ENCODE data around the gene PHACTR2. TPM values are rescaled to one million over a fixed set of nuclear protein-coding genes. Genes with fewer than 3 reads are reported as not detected.
"Not testable (repeated sequence)": the region's sequence is repeated elsewhere in the genome, so short reads cannot be mapped to it uniquely, and the experiment has no call there.

PHACTR2 gene
- total RNA-seq, 2 experiments from 2014 or later, result 30.9 to 43.8 TPM

DNA sequence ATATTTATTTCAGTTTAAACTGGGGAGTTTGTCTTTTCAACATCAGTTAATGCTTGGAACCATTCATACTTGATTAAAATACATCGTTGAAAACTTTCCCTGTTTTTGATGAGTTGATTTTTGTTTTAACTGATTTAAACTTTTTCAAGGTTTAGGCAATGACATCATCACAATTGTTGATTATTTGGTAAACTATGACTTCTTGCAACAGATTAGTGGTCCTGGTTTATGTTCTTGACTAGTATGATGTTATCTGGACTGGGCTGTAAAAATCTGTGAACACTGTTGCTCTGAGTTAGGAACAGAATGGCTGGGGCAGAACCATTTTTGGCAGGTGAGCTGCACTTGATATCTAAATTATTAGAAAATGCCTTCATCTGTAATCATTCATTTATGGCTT lies 186.5 kb downstream of the PHACTR2 start, which contains the start of gene ZC2HC1B:
TSS of gene ZC2HC1B (plus strand) at position 241 of the 400 bp plus-strand sequence. CDS start at position 307, 66 bp downstream.
- DNase-seq, result no peak
- Mint-ChIP-seq H3K9me3 (peaks cover 8% of the 10 kb centered on the region), H3K27me3 (no peaks in the 10 kb centered on the region), H3K36me3 (ENCODE audit: low read depth) (peaks cover 55% of the 10 kb centered on the region), H3K4me3 (no peak within 1 kb of the TSS), H3K4me1 (no peaks in the 10 kb centered on the region), H3K27ac (no peak within 1 kb of the TSS)
- ChIA-PET CTCF (interaction anchor here (1.3 to 1.7 kb wide), 2 partner anchors 21 kb away, joined by 6 read pairs; partner anchors contain the start of gene LTV1), POLR2A (no interaction called here)

DNA sequence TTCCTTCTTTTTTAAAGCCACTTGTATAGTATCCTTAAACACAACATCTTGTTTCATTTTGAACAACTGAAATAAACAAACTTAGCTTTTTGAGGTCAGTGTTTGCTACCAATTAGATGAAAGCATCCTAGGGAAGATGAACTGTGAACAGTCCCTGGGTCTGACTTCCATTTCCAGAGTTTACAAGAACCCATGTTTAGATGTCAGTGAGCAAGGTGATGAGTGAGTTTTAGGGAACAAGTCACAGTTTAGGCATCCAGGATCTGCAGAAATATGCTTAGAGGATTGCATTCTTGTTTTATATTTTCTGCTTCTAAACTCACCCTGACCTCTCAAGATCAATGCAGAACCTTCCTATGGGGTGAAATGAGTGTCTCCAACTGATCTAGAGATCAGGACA lies 189.5 kb downstream of the PHACTR2 start:
- CTCF ChIA-PET, result interaction anchor here (1.0 kb wide), 1 partner anchor 26 kb away, joined by 3 read pairs; no protein-coding TSS in a partner anchor
- POLR2A ChIA-PET, result no interaction called here
- peaks cover under 1% of the 10 kb centered on the region for H3K4me1 Mint-ChIP-seq
- no peaks in the 10 kb centered on the region for H3K27me3 Mint-ChIP-seq
- H3K36me3 Mint-ChIP-seq (ENCODE audit: low read depth), result peaks cover 32% of the 10 kb centered on the region
- no peak for DNase-seq
- no peak overlapping the region for H3K27ac Mint-ChIP-seq
- no peak overlapping the region for H3K4me3 Mint-ChIP-seq
- H3K9me3 Mint-ChIP-seq, result peaks cover 8% of the 10 kb centered on the region

DNA sequence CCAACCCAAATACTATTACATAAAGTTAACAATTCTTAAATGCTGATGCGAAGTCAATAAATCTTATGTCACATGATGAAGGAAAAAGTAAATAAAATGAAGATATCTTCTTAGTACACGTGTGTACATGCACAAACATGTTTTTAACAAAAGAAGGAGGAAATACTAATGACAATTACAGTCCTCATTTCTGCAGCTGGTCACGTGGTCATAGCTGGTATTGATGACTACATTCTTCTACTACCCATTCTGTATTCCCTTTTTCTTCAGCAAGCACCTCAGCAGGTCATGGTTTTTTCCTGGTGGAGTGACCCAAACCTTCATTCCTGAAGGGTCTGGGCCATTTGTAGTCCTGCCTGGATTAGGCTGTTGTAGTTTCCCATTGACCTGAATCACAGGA lies 191.0 kb downstream of the PHACTR2 start:
- H3K27me3 Mint-ChIP-seq, H3K27ac Mint-ChIP-seq, H3K4me3 Mint-ChIP-seq, POLR2A ChIA-PET, DNase-seq: not testable (repeated sequence)
- Mint-ChIP-seq H3K36me3 (ENCODE audit: low read depth) (peaks cover 26% of the 10 kb centered on the region), H3K9me3 (peaks cover 12% of the 10 kb centered on the region), H3K4me1 (peaks cover 13% of the 10 kb centered on the region)
- CTCF ChIA-PET, result interaction anchor here (0.6 kb wide), 1 partner anchor 113 kb away, joined by 3 read pairs; no protein-coding TSS in a partner anchor

DNA sequence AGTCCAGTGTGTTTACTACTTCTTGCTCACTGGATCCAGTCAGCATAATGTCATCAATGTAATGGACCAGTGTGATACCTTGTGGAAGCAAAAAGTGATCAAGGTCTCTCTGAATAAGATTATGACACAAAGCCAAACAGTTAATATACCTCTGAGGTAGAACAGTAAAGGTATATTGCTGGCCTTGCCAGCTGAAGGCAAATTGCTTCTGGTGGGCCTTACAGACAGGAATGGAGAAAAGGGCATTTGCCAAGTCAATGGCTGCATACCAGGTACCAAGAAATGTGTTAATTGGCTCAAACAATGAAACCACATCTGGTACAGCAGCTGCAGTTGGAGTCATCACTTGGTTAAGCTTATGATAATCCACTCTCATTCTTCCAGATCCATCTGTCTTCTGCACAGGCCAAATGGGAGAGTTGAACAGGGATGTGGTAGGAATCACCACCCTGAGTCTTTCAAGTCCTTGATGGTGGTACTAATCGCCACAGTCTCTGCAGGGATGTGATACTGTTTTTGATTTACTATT lies 193.5 kb downstream of the PHACTR2 start:
- POLR2A ChIA-PET, H3K27ac Mint-ChIP-seq, CTCF ChIA-PET, DNase-seq, H3K4me3 Mint-ChIP-seq, H3K27me3 Mint-ChIP-seq: not testable (repeated sequence)
- Mint-ChIP-seq H3K36me3 (ENCODE audit: low read depth) (peaks cover 13% of the 10 kb centered on the region), H3K9me3 (peaks cover 18% of the 10 kb centered on the region), H3K4me1 (peaks cover 14% of the 10 kb centered on the region)

DNA sequence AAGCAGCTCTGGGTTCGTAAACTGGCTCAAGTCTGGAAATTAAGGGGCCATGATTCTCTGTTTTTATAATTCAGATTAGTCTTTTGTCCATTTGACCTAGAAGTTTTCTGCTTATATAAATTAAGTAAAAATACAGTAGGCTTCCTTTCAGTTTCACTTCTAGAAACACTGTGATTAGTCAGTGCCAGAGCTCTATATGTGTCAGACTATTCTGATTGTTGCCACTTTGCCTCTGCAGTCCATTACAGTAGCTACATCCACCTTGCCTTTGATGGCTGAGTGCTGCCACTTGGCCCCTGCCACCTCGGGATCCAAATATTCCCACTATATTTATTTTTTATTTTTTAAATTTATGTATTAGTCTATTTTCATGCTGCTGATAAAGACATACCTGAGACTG lies 194.4 kb downstream of the PHACTR2 start:
- peak overlapping the region; percentile 63 for H3K27ac Mint-ChIP-seq
- H3K4me3 Mint-ChIP-seq, result no peak overlapping the region
- peaks cover 18% of the 10 kb centered on the region for H3K9me3 Mint-ChIP-seq
- ChIA-PET POLR2A (interaction anchor here (0.7 to 1.0 kb wide), 2 partner anchors 29 to 220 kb away, joined by 3 to 5 read pairs; partner anchors contain the start of gene LTV1), CTCF (interaction anchor here (0.5 kb wide), 1 partner anchor 56 kb away, joined by 3 read pairs; no protein-coding TSS in a partner anchor)
- H3K36me3 Mint-ChIP-seq (ENCODE audit: low read depth), result peaks cover 8% of the 10 kb centered on the region
- H3K27me3 Mint-ChIP-seq, result no peaks in the 10 kb centered on the region
- peak; percentile 10 for DNase-seq
- H3K4me1 Mint-ChIP-seq, result peaks cover 14% of the 10 kb centered on the region

DNA sequence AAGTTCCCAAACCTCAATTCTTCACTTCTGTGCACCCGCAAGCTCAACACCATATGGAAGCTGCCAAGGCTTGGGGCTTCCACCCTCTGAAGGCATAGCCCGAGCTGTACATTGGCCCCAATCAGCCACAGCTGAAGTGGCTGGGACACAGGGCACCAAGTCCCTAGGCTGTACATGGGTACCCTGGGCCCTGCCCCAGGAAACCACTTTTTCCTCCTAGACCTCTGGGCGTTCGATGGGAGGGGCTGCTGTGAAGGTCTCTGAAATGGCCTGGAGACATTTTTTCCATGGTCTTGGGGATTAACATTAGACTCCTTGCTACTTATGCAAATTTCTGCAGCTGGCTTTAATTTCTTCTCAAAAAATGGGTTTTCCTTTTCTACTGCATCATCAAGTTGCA lies 195.8 kb downstream of the PHACTR2 start:
- POLR2A ChIA-PET, result not testable (repeated sequence)
- H3K4me1 Mint-ChIP-seq, result peaks cover 14% of the 10 kb centered on the region

DNA sequence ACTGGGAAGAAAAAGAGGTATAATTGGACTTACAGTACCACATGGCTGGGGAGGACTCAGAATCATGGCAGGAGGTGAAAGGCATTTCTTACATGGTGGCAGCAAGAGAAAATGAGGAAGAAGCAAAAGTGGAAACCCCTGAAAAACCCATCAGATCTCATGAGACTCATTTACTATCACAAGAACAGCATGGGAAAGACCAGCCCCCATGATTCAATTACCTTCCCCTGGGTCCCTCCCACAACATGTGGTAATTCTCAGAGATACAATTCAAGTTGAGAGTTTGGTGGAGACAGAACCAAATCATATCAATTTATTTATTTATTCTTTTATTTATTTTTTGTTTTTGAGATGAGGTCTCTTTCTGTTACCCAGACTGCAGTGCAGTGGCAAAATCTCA lies 196.7 kb downstream of the PHACTR2 start:
- H3K27me3 Mint-ChIP-seq; H3K4me3 Mint-ChIP-seq; DNase-seq; H3K27ac Mint-ChIP-seq; CTCF ChIA-PET; H3K36me3 Mint-ChIP-seq (ENCODE audit: low read depth); POLR2A ChIA-PET: not testable (repeated sequence)
- Mint-ChIP-seq H3K9me3 (peaks cover 14% of the 10 kb centered on the region), H3K4me1 (peaks cover 14% of the 10 kb centered on the region)

More for the DNA sequence above, 195.8 kb downstream of the PHACTR2 start:
- DNase-seq; H3K4me3 Mint-ChIP-seq; H3K27me3 Mint-ChIP-seq; H3K36me3 Mint-ChIP-seq (ENCODE audit: low read depth); H3K27ac Mint-ChIP-seq: not testable (repeated sequence)
- CTCF ChIA-PET, result interaction anchor here (0.6 kb wide), 1 partner anchor 1511 kb away, joined by 3 read pairs; no protein-coding TSS in a partner anchor
- peaks cover 15% of the 10 kb centered on the region for H3K9me3 Mint-ChIP-seq

DNA sequence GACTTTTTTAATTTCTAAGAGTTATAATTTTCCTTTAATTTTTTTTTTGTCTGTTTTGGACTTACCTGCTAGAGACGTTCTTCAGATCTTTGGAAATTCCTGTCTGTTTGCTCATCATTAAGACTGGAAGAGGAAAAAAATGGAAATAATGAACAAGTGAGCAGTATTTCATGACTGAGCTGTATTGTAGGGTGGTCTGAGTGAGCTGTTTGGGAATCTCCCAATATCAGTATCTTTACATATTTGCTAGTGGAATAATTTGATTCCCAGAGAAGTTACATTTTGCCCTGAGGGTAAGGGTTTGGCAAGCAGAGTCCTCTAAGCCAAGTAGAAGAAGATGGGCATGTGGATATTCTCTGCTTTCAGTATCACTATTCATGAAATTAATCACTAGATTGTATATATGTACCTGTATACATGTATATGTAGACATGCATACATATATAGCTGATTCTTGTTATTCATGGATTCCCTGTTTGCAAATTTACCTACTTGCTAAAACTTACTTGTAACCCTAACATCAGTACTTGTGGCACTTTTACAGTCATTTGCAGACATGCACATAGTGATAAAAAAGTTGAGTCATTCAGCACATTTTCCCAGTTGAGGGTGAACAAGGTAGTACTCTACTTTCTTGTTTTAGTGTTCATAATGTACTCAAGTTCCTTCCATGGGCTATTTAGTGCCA lies 200.0 kb downstream of the PHACTR2 start:
- Mint-ChIP-seq H3K4me3 (no peak overlapping the region), H3K36me3 (ENCODE audit: low read depth) (peaks cover 7% of the 10 kb centered on the region), H3K9me3 (peaks cover 13% of the 10 kb centered on the region), H3K27ac (no peak overlapping the region), H3K4me1 (peaks cover 9% of the 10 kb centered on the region), H3K27me3 (no peaks in the 10 kb centered on the region)
- POLR2A ChIA-PET, result no interaction called here
- DNase-seq, result no peak
- CTCF ChIA-PET, result no interaction called here

DNA sequence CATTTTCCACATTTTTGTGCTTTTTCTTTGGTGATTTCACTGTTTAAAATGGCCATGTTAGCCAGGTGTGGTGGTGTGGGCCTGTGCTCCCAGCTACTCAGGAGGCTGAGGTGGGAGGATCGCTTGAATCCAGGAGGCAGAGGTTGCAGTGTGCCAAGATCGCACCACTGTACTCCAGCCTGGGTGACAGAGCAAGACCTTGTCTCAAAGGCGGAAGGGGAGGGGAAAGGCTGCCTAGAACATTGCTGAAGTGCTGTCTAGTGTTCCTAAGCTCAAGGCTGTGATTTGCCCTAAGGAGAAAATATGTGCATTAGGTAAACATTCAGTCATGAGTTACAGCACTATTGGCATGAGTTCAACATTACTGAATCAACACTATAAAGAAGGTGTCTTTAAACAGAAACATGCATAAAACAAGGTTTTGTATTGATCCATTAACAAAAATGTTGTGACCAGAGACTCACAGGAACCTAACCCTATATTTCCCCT lies 200.6 kb downstream of the PHACTR2 start:
- peaks cover 3% of the 10 kb centered on the region for H3K4me1 Mint-ChIP-seq
- H3K36me3 Mint-ChIP-seq (ENCODE audit: low read depth), result peaks cover 5% of the 10 kb centered on the region
- no peaks in the 10 kb centered on the region for H3K27me3 Mint-ChIP-seq
- peaks cover 11% of the 10 kb centered on the region for H3K9me3 Mint-ChIP-seq
- DNase-seq, result no peak
- CTCF ChIA-PET, result interaction anchor here (1.8 kb wide), 1 partner anchor 35 kb away, joined by 7 read pairs; the partner anchor contains the start of gene LTV1
- H3K27ac Mint-ChIP-seq, result no peak overlapping the region
- POLR2A ChIA-PET, result no interaction called here
- H3K4me3 Mint-ChIP-seq, result no peak overlapping the region

DNA sequence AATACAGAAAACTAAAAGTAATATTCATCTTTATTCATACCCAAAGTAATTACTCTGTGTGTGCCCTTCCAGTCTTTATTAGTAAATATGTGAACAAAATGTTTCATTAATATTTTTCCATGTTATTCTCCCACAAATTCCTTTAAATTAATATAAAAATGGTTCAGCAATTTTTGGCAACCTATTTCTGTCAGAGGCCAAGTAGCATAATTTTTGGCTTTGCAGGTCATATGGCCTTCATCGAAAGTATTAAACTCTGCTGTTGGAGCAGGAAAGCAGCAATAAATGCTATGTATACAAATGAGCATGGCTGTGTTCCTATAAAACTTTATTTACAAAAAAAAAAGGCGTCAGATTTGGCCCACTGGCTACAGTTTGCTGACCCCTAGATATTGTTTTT lies 202.6 kb downstream of the PHACTR2 start:
- no peaks in the 10 kb centered on the region for H3K4me1 Mint-ChIP-seq
- POLR2A ChIA-PET, result no interaction called here

More for the DNA sequence above, 202.6 kb downstream of the PHACTR2 start:
- peaks cover 3% of the 10 kb centered on the region for H3K9me3 Mint-ChIP-seq
- no peaks in the 10 kb centered on the region for H3K27me3 Mint-ChIP-seq
- H3K4me3 Mint-ChIP-seq, result no peak overlapping the region
- H3K27ac Mint-ChIP-seq, result no peak overlapping the region
- CTCF ChIA-PET, result no interaction called here
- H3K36me3 Mint-ChIP-seq (ENCODE audit: low read depth), result no peaks in the 10 kb centered on the region
- DNase-seq, result no peak

Other genes starting within 250 kb of the PHACTR2 start
- 10 to 100 TPM; 19.1 to 20.2 TPM for gene ADAT2, start 227.3 kb upstream of the PHACTR2 start, total RNA-seq
- 10 to 100 TPM; 16.9 to 20.5 TPM for gene PEX3, start 227.2 kb upstream of the PHACTR2 start, total RNA-seq
- 10 to 100 TPM in 1 of 2 experiments, 1 to 10 TPM in 1; 6.5 to 10.0 TPM for gene FUCA2, start 166.2 kb upstream of the PHACTR2 start, total RNA-seq
- gene LTV1, start 165.4 kb downstream of the PHACTR2 start, total RNA-seq, result 10 to 100 TPM; 23.7 to 25.1 TPM
- gene ZC2HC1B, start 186.5 kb downstream of the PHACTR2 start, total RNA-seq, result not detected

Measured in activated CD4-positive, alpha-beta T cell treated with anti-CD3 and anti-CD28 coated beads, Interleukin-2, amount 10 ng/mL, durations not matched to agents 7 days and 5 days (primary cell).